Anterior cingulate cortex (tissue), 58 donors: ENCODE results near the gene CPA4.
"Not testable (repeated sequence)": the region's sequence is repeated elsewhere in the genome, so short reads cannot be mapped to it uniquely, and the experiment has no call there.

Source experiments
- DNase-seq, 58 donors: peaks; one replicate each; lab custom pipeline; 2025; lab: John Stamatoyannopoulos, UW

CPA4 gene

DNA sequence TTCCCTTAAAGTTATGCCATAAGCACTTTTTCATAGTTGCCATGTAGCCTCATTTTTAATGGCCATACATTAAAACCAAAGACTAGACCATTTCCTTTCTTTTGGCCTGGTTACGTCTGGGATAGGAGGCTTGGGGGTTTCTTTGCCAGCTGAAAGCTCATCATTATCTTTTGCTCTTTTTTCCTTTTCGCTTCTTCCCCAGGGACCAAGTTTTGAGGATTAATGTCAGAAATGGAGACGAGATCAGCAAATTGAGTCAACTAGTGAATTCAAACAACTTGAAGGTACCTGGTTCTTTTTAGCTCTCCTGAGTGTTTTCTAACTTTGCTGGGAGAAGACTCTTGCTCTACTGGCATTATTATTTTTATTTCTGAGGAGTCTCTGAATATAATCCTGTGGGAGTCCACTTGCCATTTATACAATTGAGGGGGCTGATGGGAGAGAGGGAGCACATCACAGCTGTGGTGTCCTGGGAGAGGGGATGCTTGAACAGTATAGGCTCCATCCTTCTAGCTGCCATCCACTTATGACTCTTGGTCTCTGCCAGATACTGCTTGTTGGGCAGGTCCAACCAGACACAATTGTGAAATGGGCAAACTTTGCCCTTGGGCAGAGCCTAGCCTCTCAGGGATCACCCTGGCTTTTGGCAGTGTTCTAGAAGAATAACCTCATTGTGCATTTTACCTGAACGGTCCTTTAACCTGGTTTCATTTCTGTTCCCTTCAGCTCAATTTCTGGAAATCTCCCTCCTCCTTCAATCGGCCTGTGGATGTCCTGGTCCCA is 5.8 kb downstream of the CPA4 start:
- DNase-seq: no peak

- no peak for DNase-seq
Observed at GRCh38 chr7:130299866-130300265, 6.9 kb downstream of the CPA4 start.

DNA sequence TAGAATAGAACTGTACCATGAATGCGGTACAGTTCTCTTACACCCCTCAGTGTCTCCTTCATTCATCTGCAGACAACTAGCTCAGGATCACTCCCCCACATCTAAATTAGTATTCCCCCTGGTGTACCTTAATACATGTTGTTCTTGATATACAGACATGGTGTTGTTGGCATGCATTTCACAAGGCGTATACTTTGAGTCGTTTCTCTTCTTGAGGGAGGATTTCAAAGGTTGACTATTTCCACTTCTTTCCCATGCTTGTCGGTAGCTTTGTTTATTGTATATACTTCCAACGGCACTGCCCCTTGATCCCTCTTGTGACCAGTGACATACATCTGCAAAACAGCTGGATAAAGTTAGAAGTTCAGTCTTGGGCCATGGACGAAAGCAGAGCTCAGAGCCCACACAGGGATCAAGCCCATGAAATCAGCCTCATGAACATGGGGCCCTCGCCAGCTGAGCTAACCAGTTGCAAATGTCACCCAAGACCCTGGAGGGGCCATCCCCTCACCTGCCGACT is 8.6 kb downstream of the CPA4 start:
- no peak for DNase-seq

- no peak for DNase-seq
Observed at GRCh38 chr7:130302649-130303048, 9.7 kb downstream of the CPA4 start.

DNA sequence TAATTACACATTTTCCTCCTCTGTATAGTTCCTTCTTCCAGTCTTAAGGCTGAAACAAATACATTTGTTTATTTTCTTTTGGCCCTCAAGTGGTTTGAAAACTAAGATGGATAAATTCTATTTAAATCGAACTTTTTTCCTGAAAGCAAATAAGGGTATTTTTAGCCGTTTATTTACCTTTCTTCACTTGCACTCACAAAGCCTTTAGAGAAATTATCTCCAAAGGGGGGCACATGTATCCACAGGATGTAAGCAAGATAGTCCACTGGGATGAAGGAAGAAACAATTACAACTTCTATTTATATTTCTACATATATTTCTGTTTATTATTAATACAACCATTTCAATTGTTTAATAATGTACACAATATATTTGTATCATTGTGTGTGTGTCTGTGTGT is 10.2 kb downstream of the CPA4 start:
- DNase-seq: no peak

DNA sequence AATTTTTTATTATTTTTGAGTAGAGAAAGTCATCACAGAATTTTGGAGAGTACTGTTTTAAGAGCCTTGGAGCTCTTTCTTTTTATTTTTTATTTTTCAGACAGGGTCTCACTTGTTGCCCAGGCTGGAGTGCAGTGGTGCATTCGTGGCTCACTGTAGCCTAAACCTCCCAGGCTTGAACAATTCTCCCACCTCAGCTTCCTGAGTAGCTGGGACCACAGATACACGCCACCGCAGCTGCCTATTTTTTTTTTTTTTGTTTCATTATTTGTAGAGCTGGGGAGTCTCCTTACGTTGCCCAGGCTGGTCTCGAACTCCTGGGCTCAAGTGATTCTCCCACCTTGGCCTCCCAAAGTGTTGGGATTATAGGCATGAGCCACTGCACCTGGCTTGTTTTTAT is 10.6 kb downstream of the CPA4 start:
- DNase-seq: no peak

- DNase-seq: no peak
Observed at GRCh38 chr7:130303982-130304381, 11.0 kb downstream of the CPA4 start.

DNA sequence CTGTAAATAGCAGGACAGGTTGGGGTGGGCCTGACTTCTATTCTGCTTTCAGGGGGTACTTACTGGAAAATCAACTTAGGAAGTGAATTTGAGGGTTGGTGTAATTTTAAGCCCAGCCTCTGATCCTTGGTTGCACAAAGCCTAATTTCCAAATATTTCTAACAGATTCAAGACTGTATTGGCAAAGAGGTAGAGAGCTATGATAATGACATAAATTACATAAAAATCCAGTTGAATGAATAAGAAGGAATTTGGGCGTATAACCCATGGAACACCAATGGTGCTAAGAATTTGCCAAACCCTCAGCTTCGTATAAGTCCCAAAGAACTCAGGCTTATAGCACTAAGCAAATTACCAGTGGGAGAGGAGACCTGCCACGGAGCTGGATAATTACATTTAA is 11.9 kb downstream of the CPA4 start:
- DNase-seq: no peak

GRCh38 chr7:130305433-130306042 is 12.6 kb downstream of the CPA4 start:
- DNase-seq: no peak

DNA sequence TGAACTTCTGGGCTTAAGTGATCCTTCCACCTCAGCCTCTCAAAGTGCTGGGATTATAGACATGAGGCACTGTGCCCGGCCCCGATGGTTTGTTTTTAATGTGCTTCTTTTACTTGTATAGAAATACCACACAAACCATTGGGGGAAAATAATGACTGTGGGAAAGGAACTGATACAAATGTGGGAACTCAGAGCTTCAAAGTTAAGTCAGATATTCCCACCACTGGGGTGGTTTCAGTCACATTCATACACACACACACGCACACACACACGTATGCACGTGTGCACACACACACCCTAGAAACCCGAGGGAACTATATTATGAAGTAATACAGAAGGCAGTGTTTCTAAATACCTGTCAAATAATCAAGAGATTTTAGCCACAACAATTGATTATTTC is 17.0 kb downstream of the CPA4 start:
- DNase-seq: no peak

DNA sequence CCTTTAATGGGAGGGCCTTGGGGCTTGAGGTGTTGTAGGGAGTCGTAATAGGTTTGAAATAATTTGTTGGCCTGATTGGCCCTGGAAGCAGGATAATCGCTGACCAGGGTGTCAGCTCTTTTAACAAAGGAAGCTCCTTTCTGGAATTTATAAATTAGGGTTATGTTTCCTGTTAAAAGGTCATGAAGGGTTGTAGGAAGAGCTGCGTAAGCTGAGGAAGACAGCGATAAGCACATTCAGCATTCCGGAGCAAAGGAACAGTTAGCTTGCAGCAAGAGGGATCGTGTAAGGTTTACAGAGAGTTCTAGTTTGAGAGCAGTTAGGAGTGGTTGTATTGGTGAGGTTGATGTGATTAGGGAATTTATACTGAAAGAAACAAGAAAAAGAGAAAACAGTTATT is 21.3 kb downstream of the CPA4 start:
- no peak for DNase-seq

DNA sequence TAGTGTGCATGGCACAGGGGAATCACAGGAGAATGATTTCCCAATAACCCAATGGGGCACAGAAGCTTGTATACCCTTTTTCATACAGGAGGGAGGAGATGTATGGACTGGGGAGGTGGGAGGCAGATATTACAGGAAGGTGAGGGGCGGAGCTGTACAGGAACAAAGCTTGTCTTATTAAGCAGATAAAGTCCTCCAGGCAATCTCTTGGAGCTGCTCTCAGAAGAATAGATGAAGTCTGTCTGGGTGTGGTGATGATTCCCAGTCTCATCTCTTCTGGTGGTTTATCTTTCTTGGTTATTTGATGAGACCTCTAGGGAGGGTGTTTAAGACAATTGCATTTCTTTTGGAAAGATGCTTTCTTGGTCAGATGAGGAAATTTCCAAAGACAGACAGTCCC is 26.6 kb downstream of the CPA4 start:
- DNase-seq: no peak

- DNase-seq: not testable (repeated sequence)
Observed at GRCh38 chr7:130321542-130322229, 28.7 kb downstream of the CPA4 start.

- no peak for DNase-seq
Observed at GRCh38 chr7:130322615-130323014, 29.7 kb downstream of the CPA4 start.

- DNase-seq: no peak
Observed at GRCh38 chr7:130324306-130324943, 31.5 kb downstream of the CPA4 start.

DNA sequence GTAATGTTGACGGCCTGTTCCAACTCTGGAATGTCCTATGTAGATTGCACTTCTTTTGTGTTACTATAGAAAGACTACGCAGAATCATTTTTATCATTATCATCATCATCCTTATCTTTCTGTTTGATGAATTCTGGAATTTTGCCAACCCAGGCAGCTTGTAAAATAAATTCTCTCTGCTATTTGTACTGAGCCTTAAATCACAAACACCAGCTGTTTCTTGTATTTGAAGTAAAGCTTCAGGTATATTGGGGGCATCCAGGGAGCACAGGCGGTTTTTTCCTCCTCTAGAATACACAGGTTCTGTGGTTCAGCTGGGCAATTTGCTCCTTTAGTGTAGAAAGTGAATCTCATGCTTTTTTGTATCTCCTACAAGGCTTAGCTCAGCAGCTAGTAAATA is 36.7 kb downstream of the CPA4 start:
- no peak for DNase-seq

GRCh38 chr7:130332259-130333053 is 39.5 kb downstream of the CPA4 start:
- DNase-seq: no peak

GRCh38 chr7:130333832-130334231 is 40.9 kb downstream of the CPA4 start:
- no peak for DNase-seq

- DNase-seq: no peak
Observed at GRCh38 chr7:130334274-130334673, 41.3 kb downstream of the CPA4 start.

DNA sequence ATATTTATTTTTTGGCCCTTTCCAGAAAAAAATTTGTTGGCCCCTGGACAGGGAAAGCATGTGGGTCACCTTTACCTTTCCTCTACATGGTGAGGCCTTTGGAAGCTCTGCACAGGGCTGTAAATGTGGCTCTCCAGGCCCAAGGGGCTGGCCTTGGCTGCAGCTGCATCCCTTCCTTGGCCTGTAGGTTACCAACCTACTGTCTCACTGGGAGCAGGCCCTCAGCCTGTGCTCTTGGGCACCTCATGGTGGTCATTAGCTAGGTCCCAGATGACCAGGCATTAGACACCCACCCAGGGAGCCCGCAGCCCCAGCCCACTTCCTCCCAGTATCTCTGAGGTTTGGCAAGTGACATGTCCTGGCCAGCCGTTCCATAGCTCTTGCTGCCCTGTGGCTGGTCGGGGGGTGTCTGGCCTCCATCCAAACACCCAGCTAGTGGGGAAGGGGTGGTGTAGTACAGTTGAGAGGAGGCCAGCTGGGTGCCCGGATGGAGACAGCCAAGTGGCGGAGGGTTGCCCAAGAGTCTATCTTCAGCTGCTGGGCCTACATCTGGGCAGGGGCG is 44.5 kb downstream of the CPA4 start:
- DNase-seq: no peak
